ENCODE results near the gene POLR3F.

The POLR3F gene

DNA sequence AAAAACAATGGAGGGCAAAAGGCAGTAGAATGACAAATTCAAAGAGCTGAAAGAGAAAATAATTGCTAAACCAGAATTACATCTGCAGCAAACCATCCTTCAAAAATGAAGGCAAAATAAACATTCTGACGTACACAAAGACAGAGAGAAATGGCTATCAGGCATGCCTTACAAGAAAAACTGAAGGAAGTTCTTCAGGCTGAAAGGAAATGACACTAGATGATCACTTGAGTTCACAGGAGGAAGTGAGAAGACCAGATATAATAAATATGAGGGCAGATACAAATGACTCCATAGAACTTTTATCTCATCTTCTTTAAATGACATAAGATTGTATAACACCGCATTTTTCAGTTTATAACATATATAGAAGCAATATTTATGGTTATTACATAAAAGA, 30.3 kb upstream of the POLR3F start:
- TF ChIP-seq CTCF (IDR thresholded peaks at IDR 0.05; ENCODE audit: low read depth, low read length), result no peak
- DNase-seq (ENCODE audit: low read depth in 2 of 2), result no peak
- no peak overlapping the region for H3K4me3 ChIP-seq (replicated peaks in 1 of 2; ENCODE audit: low read depth in 2 of 2, low read length in 2 of 2)

DNA sequence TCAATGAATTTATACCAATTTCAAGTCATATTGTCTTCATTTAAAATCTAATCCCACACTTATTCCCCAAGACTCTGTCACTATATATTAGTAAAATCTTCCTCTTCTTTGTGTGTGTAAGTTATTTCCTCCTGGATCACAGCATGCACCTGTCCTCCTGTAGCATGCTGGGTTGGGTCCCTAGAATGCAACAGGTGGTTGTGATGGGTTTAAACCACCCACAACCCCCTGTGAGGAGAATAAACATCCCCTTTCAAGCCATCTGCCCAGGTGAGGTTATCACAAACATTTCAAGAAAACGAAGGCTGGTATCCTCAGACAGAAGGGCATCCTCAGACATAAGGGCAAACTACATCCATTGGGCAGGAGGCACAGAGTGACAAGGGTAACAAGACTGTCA, 26.8 kb upstream of the POLR3F start:
- DNase-seq (ENCODE audit: low read depth in 2 of 2), result no peak

DNA sequence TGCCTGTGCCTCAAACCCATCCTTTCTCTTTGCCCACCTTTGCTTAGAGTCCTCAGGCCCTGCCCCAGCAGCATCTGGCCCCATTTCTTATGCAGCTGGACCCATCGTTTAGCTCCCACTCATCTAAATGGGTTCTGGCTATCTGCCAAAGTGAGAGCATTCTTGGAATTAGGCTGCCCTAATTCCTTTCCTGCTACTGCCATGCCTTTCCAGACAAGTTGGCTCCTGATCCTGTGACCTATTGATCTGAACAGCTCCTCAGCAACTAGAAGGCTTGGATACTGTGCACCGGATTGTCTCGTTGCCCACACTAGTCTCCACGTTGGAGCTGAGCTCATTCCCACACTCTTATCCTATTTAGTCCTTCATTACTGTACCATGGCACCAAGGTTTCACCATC, 23.3 kb upstream of the POLR3F start:
- H3K4me3 ChIP-seq (replicated peaks in 1 of 2; ENCODE audit: low read depth in 2 of 2, low read length in 2 of 2), result no peak overlapping the region
- peak; percentile 9 to 31 for DNase-seq (ENCODE audit: low read depth in 2 of 2)
- no peak for TF ChIP-seq CTCF (IDR thresholded peaks at IDR 0.05; ENCODE audit: low read depth, low read length)

More for the DNA sequence above, 26.8 kb upstream of the POLR3F start:
- no peak overlapping the region for H3K4me3 ChIP-seq (replicated peaks in 1 of 2; ENCODE audit: low read depth in 2 of 2, low read length in 2 of 2)
- TF ChIP-seq CTCF (IDR thresholded peaks at IDR 0.05; ENCODE audit: low read depth, low read length), result no peak

GRCh38 chr20:18456600-18456999, 10.6 kb upstream of the POLR3F start:
- no peak for TF ChIP-seq CTCF (IDR thresholded peaks at IDR 0.05; ENCODE audit: low read depth, low read length)
- no peak for DNase-seq (ENCODE audit: low read depth in 2 of 2)
- H3K4me3 ChIP-seq (replicated peaks in 1 of 2; ENCODE audit: low read depth in 2 of 2, low read length in 2 of 2), result no peak overlapping the region

DNA sequence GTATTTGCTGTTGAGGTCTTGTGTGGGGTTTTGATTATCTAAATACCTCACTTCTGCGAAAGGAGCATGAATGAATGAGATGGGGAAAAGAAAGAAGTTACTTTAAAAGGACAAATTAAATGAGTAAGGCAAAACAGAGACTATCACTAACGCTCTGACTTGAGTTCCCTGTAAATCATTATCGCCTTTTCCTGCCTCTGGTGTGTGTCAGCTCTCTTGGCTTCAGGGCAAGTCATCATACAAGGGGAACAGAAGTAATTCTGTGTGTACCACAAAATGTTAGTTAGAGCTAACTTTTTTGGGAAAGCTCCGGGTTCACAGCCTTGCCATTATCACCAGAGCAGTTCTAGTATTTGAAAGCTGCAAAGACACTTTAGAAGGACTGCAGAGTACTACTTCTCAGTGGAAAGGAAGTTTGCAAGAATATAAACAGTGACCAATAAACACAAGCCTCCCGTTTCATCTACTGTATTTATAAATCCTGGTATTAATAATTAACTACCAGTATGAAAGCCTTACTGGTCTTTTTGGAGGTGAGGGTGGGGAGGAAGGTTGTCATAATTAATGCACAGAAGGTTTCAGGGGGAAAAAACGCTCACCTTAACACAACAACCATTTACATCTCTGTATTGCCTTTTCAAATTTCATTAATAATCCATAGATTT, 1.5 kb upstream of the POLR3F start:
- TF ChIP-seq CTCF (IDR thresholded peaks at IDR 0.05; ENCODE audit: low read depth, low read length), result no peak
- no peak overlapping the region for H3K4me3 ChIP-seq (replicated peaks in 1 of 2; ENCODE audit: low read depth in 2 of 2, low read length in 2 of 2)
- no peak for DNase-seq (ENCODE audit: low read depth in 2 of 2)

- TF ChIP-seq CTCF (IDR thresholded peaks at IDR 0.05; ENCODE audit: low read depth, low read length), result no peak
- no peak for DNase-seq (ENCODE audit: low read depth in 2 of 2)
- H3K4me3 ChIP-seq (replicated peaks in 1 of 2; ENCODE audit: low read depth in 2 of 2, low read length in 2 of 2), result peak overlapping the region; percentile 93 to 96
Measured at GRCh38 chr20:18466574-18466893, 656 bp upstream of the POLR3F start.

GRCh38 chr20:18477218-18477617, 10.0 kb downstream of the POLR3F start:
- no peak for TF ChIP-seq CTCF (IDR thresholded peaks at IDR 0.05; ENCODE audit: low read depth, low read length)
- DNase-seq (ENCODE audit: low read depth in 2 of 2), result no peak
- H3K4me3 ChIP-seq (replicated peaks in 1 of 2; ENCODE audit: low read depth in 2 of 2, low read length in 2 of 2), result no peak overlapping the region
